ENCODE measurements around the gene TMEM9B. TPM values are rescaled to one million over a fixed set of nuclear protein-coding genes. Genes with fewer than 3 reads are reported as not detected.
"Not testable (repeated sequence)": the region's sequence is repeated elsewhere in the genome, so short reads cannot be mapped to it uniquely, and the experiment has no call there.

Gene TMEM9B
- polyA plus RNA-seq, 1 of the 3 experiments (the other 2 are of a cell fraction), result 21.8 TPM

GRCh38 chr11:9013373-9013772 is 49.1 kb upstream of the TMEM9B start (continued):
- no peak for TF ChIP-seq CTCF (IDR thresholded peaks at IDR 0.05)

- H3K9me3 ChIP-seq; H3K79me2 ChIP-seq (ENCODE audit: insufficient read depth); H3F3A ChIP-seq (replicated peaks; ENCODE audit: insufficient read depth); H3K4me2 ChIP-seq; H3K27me3 ChIP-seq (ENCODE audit: insufficient read depth); H4K20me1 ChIP-seq (ENCODE audit: insufficient read depth); H3K9ac ChIP-seq; DNase-seq; POLR2A ChIA-PET; H2AFZ ChIP-seq (ENCODE audit: low read depth); H3K9me2 ChIP-seq; H3K4me3 ChIP-seq (ENCODE audit: low read depth in 2 of 2, low read length in 1 of 2); H3K36me3 ChIP-seq (replicated peaks in 1 of 2; ENCODE audit: control insufficient read depth in 1 of 2, insufficient read depth in 2 of 2, low read length in 1 of 2); H3K4me1 ChIP-seq (ENCODE audit: control insufficient read depth in 1 of 2, insufficient read depth in 2 of 2, low read depth in 1 of 2, low read length in 1 of 2); CTCF ChIA-PET; H3K27ac ChIP-seq (ENCODE audit: low read depth in 2 of 2, low read length in 1 of 2): not testable (repeated sequence)
- WGBS (ENCODE audit: low lambda C conversion rate), result 5% methylated on average over 1 of the region's 1 CpG
Observed at GRCh38 chr11:9009538-9009937, 45.3 kb upstream of the TMEM9B start.

GRCh38 chr11:9008661-9009060 is 44.4 kb upstream of the TMEM9B start:
- 40% methylated on average over 1 of the region's 1 CpG for WGBS (ENCODE audit: low lambda C conversion rate)
- Histone ChIP-seq H3F3A (replicated peaks; ENCODE audit: insufficient read depth) (no peaks in the 10 kb centered on the region), H3K9me2 (no peaks in the 10 kb centered on the region), H3K4me1 (ENCODE audit: control insufficient read depth in 1 of 2, insufficient read depth in 2 of 2, low read depth in 1 of 2, low read length in 1 of 2) (peaks cover 0 to 3% of the 10 kb centered on the region in 2 experiments; a peak in 1 of 4 replicates), H3K9ac (no peak overlapping the region), H3K79me2 (ENCODE audit: insufficient read depth) (no peaks in the 10 kb centered on the region), H3K4me3 (ENCODE audit: low read depth in 2 of 2, low read length in 1 of 2) (no peak overlapping the region), H3K9me3 (no peaks in the 10 kb centered on the region; the same call in 1 of the 2 replicates), H2AFZ (ENCODE audit: low read depth) (no peak overlapping the region), H4K20me1 (ENCODE audit: insufficient read depth) (no peaks in the 10 kb centered on the region), H3K36me3 (replicated peaks in 1 of 2; ENCODE audit: control insufficient read depth in 1 of 2, insufficient read depth in 2 of 2, low read length in 1 of 2) (no peaks in the 10 kb centered on the region), H3K27ac (ENCODE audit: low read depth in 2 of 2, low read length in 1 of 2) (no peak overlapping the region), H3K27me3 (ENCODE audit: insufficient read depth) (peaks cover 8% of the 10 kb centered on the region; the same call in 1 of the 2 replicates), H3K4me2 (no peak overlapping the region)
- no peak for DNase-seq
- TF ChIP-seq TCF12 (IDR thresholded peaks at IDR 0.05) (no peak), USF1 (IDR thresholded peaks at IDR 0.05; ENCODE audit: borderline replicate concordance, low read depth) (no peak), RXRA (IDR thresholded peaks at IDR 0.05; ENCODE audit: borderline replicate concordance, low read depth) (no peak), RFX5 (IDR thresholded peaks at IDR 0.05; ENCODE audit: low read length) (no peak), EP300 (IDR thresholded peaks at IDR 0.05; ENCODE audit: borderline replicate concordance in 1 of 2, low read depth in 1 of 2, low read length in 1 of 2) (no peak), NFIC (IDR thresholded peaks at IDR 0.05; ENCODE audit: borderline replicate concordance) (no peak), RAD21 (IDR thresholded peaks at IDR 0.05; ENCODE audit: low read length) (no peak), MEF2A (IDR thresholded peaks at IDR 0.05; ENCODE audit: borderline replicate concordance, low read depth) (no peak), FOSL2 (IDR thresholded peaks at IDR 0.05; ENCODE audit: borderline replicate concordance, low read depth) (no peak), MAX (IDR thresholded peaks at IDR 0.05; ENCODE audit: low read depth) (no peak), GABPA (IDR thresholded peaks at IDR 0.05; ENCODE audit: low read depth) (no peak), CTCF (IDR thresholded peaks at IDR 0.05) (no peak), CHD2 (IDR thresholded peaks at IDR 0.05; ENCODE audit: low read length, partially characterized antibody) (no peak), FOXM1 (IDR thresholded peaks at IDR 0.05; ENCODE audit: low read depth) (no peak), IRF3 (IDR thresholded peaks at IDR 0.05; ENCODE audit: low read depth, low read length) (no peak), MXI1 (IDR thresholded peaks at IDR 0.05; ENCODE audit: low read depth, low read length) (no peak)
- ChIA-PET POLR2A (no interaction called here), CTCF (interaction anchor here (1.0 to 2.5 kb wide), 2 partner anchors 55 to 129 kb away, joined by 3 to 11 read pairs; no protein-coding TSS in a partner anchor)
